ENCODE data around the gene YRDC.

YRDC gene

GRCh38 chr1:37836788-37837187, 28.8 kb upstream of the YRDC start:
- no peak for TF ChIP-seq CTCF (IDR thresholded peaks at IDR 0.05)

- no peak for TF ChIP-seq CTCF (IDR thresholded peaks at IDR 0.05)
These were observed 23.8 kb upstream of the YRDC start for GRCh38 chr1:37831809-37832208.

GRCh38 chr1:37831109-37831508, 23.1 kb upstream of the YRDC start:
- TF ChIP-seq CTCF (IDR thresholded peaks at IDR 0.05) = no peak

GRCh38 chr1:37828410-37829074, 20.5 kb upstream of the YRDC start:
- no peak for TF ChIP-seq CTCF (IDR thresholded peaks at IDR 0.05)

GRCh38 chr1:37825506-37825905, 17.5 kb upstream of the YRDC start:
- TF ChIP-seq CTCF (IDR thresholded peaks at IDR 0.05) = no peak

GRCh38 chr1:37824001-37824400, 16.0 kb upstream of the YRDC start:
- TF ChIP-seq CTCF (IDR thresholded peaks at IDR 0.05) = no peak

GRCh38 chr1:37822906-37823815, 15.2 kb upstream of the YRDC start:
- TF ChIP-seq CTCF (IDR thresholded peaks at IDR 0.05) = no peak
